Endothelial cell of umbilical vein (primary cell): ENCODE results near the gene TMIGD2. TPM values are rescaled to one million over a fixed set of nuclear protein-coding genes. Genes with fewer than 3 reads are reported as not detected.
"Not testable (repeated sequence)": the region's sequence is repeated elsewhere in the genome, so short reads cannot be mapped to it uniquely, and the experiment has no call there.

Source experiments
- BruUV-seq: library from RNA; stranded (reverse); fragments of 400-500 nt; replicated peaks from 2 replicates; lab custom pipeline; 2021; lab: Mats Ljungman, UMichigan
- CTCF ChIA-PET: fragments of 300-600, 350-600 bp; sonication (Branson Sonifier 250); formaldehyde crosslinking; loops from one replicate; lab custom pipeline; 2021; ENCODE audit warnings: antibody characterized with exemption, inconsistent platforms; lab: Charles Lee
- POLR2A ChIA-PET: fragments of 300-600, 350-600 bp; sonication (Branson Sonifier 250); formaldehyde crosslinking; loops from one replicate; lab custom pipeline; 2021; ENCODE audit warnings: antibody characterized with exemption, inconsistent platforms; lab: Charles Lee
- DNase-seq: peaks from one replicate; pipeline ENCODE4 v3.0.0-alpha.2; 2011; ENCODE audit warnings: low read depth, low spot score
- FAIRE-seq: peaks from 2 replicates; lab custom pipeline; 2011; peaks lifted over from hg19 to GRCh38; lab: Jason Lieb, UNC
- H2AFZ ChIP-seq: 2 replicates; pipeline ENCODE4 v1.6.0; 2012; ENCODE audit warnings: low read depth, low read length, control low read depth, inconsistent platforms
- H3K27ac ChIP-seq: 2 replicates; pipeline ENCODE4 v1.5.1; 2011; ENCODE audit warnings: low read depth, mild to moderate bottlenecking, control low read depth, low read length, moderate library complexity; ENCODE audit not compliant: insufficient read depth
- H3K27me3 ChIP-seq, 2 experiments: 2 replicates each; pipeline versions ENCODE4 v1.6.0 to v1.6.1; 2011; ENCODE audit warnings: low read length in 2 of 2, mixed read lengths in 1 of 2; ENCODE audit not compliant: control insufficient read depth in 2 of 2, insufficient read depth in 2 of 2
- H3K36me3 ChIP-seq, 2 experiments: 2 replicates in 1 of 2; 3 replicates in 1 of 2; pipeline ENCODE4 v1.5.1; 2011; ENCODE audit warnings: low read length in 2 of 2, mild to moderate bottlenecking in 1 of 2, moderate library complexity in 1 of 2; ENCODE audit not compliant: control insufficient read depth in 2 of 2, insufficient read depth in 2 of 2; ENCODE audit errors: extremely low read depth in 1 of 2
- H3K4me1 ChIP-seq: 3 replicates; pipeline ENCODE4 v1.5.1; 2011; ENCODE audit warnings: mild to moderate bottlenecking, low read length; ENCODE audit not compliant: control insufficient read depth, insufficient read depth; ENCODE audit errors: extremely low read depth
- H3K4me2 ChIP-seq: 2 replicates; pipeline ENCODE4 v1.6.1; 2011; ENCODE audit warnings: low read length, control low read depth, mixed read lengths; ENCODE audit not compliant: insufficient read depth
- H3K4me3 ChIP-seq, 3 experiments: fragments of 200-600 bp in 1 of 3; sonication (generic), shearing (Covaris generic) in 1 of 3; replicated peaks in 1 of 3; 2 replicates each; pipeline ENCODE4 v1.5.1; 2011 to 2016; ENCODE audit warnings: control low read depth in 3 of 3, low read length in 3 of 3, mild to moderate bottlenecking in 2 of 3, inconsistent platforms in 1 of 3, low read depth in 1 of 3, moderate library complexity in 1 of 3; ENCODE audit not compliant: insufficient read depth in 1 of 3
- H3K79me2 ChIP-seq: 2 replicates; pipeline ENCODE4 v1.6.0; 2012; ENCODE audit warnings: low read length, inconsistent platforms; ENCODE audit not compliant: control insufficient read depth, insufficient read depth
- H3K9ac ChIP-seq: replicated peaks from 2 replicates; pipeline ENCODE3; 2011; ENCODE audit warnings: low read length, control low read depth; ENCODE audit not compliant: insufficient read depth; ENCODE audit errors: extremely low read depth
- H3K9me1 ChIP-seq: replicated peaks from 3 replicates; pipeline ENCODE4 v1.6.0; 2011; ENCODE audit warnings: mild to moderate bottlenecking, low read length; ENCODE audit not compliant: control insufficient read depth, insufficient read depth; ENCODE audit errors: extremely low read depth
- H3K9me3 ChIP-seq: replicated peaks from 2 replicates; pipeline ENCODE4 v1.5.1; 2012; ENCODE audit warnings: low read length, inconsistent platforms; ENCODE audit not compliant: control insufficient read depth, insufficient read depth
- H4K20me1 ChIP-seq: replicated peaks from 2 replicates; pipeline ENCODE3; 2011; ENCODE audit warnings: mild to moderate bottlenecking, low read length; ENCODE audit not compliant: control insufficient read depth, insufficient read depth; ENCODE audit errors: extremely low read depth
- EZH2 ChIP-seq: IDR thresholded peaks from 2 replicates; pipeline ENCODE4 v1.6.1; 2012; ENCODE audit warnings: borderline replicate concordance, low read depth, mild to moderate bottlenecking, moderate library complexity, low read length, inconsistent platforms; ENCODE audit not compliant: severe bottlenecking
- FOS ChIP-seq: IDR thresholded peaks from 2 replicates; pipeline ENCODE4 v1.6.1; 2011; ENCODE audit warnings: mild to moderate bottlenecking, low read length, moderate library complexity, borderline replicate concordance; ENCODE audit not compliant: insufficient read depth
- MYC ChIP-seq: IDR thresholded peaks from one replicate; pipeline ENCODE4 v1.6.1; 2011; ENCODE audit warnings: mild to moderate bottlenecking, low read depth, low read length
- POLR2AphosphoS5 ChIP-seq: IDR thresholded peaks from 2 replicates; pipeline ENCODE4 v1.6.1; 2012; ENCODE audit warnings: low read depth, mild to moderate bottlenecking, control low read depth, low read length, moderate library complexity; ENCODE audit not compliant: insufficient read depth
- dilution Hi-C: fragments of 300-500 bp; cut with MboI; formaldehyde crosslinking; loops from one replicate; pipeline ENCODE4 v1.15.0; 2019; ENCODE audit warnings: low sequenced_read_pairs; ENCODE audit not compliant: extremely low pct_ligation_motif_present
- intact Hi-C: fragments of 100-400 bp; cut with micrococcal nuclease; formaldehyde crosslinking; loops from one replicate; pipeline ENCODE4 v1.10.0; 2022
- polyA plus RNA-seq, 4 experiments: library from polyadenylated mRNA; depleted of rRNA in 3 of 4; stranded (reverse) in 3 of 4; unstranded in 1 of 4; fragments of >200 nt; gene quantifications; 2 replicates each; pipeline versions ENCODE4 v1.2.1 to v1.2.3, GENCODE V29; 2011 to 2012; ENCODE audit warnings: missing spikeins in 1 of 4
- total RNA-seq: library from RNA; stranded (reverse); gene quantifications from 2 replicates; pipeline ENCODE4 v1.2.3, GENCODE V29; 2021
- TF ChIP-seq, protein P1 (sequence below), 2 donors: IDR thresholded peaks; 1 replicate in 1 of 2; 2 replicates in 1 of 2; pipeline ENCODE4 v1.5.1; 2011; ENCODE audit warnings: low read length in 2 of 2, mild to moderate bottlenecking in 2 of 2, moderate library complexity in 2 of 2, control low read depth in 1 of 2, inconsistent platforms in 1 of 2, low read depth in 1 of 2; ENCODE audit not compliant: insufficient read depth in 1 of 2; ENCODE audit errors: extremely low read depth in 1 of 2

The TMIGD2 gene
- total and polyA plus RNA-seq, 2 donors (not counting 3 experiments of a cell fraction or from before 2014, with no cell fraction given), result not detected

DNA sequence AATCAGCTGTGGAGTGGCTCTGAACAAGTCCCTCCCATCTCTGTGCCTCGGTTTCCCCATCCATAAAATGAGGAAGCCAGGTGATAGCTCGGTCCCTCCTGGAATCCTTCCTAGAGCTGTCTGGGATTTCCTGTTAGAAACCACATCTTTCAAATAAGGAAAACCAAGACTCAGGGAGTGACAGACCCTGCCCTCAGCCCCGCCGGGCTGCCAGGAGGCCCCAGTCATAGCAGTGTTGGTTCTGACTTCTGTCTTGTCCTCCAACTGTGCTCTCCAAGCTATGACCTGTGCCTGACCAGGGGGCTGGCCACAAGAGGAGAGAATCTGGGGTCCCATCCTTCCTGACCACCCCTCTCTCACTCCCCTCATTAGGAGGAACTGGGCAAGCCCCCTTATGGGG lies 24.2 kb downstream of the TMIGD2 start:
- Histone ChIP-seq H3K9me3 (no peaks in the 10 kb centered on the region), H3K79me2 (no peaks in the 10 kb centered on the region), H3K4me2 (no peak overlapping the region), H3K9ac (no peak overlapping the region), H3K4me3 (no peak overlapping the region), H4K20me1 (no peaks in the 10 kb centered on the region), H2AFZ (no peak overlapping the region), H3K27me3 (peaks cover 19 to 30% of the 10 kb centered on the region in 2 experiments), H3K4me1 (no peaks in the 10 kb centered on the region), H3K36me3 (no peaks in the 10 kb centered on the region), H3K9me1 (no peaks in the 10 kb centered on the region), H3K27ac (no peak overlapping the region)
- intact Hi-C loops, result no loop called here
- dilution Hi-C loops, result no loop called here
- FAIRE-seq, result no peak
- no TSS peak for BruUV-seq
- ChIA-PET CTCF (interaction anchor here (0.6 to 3.3 kb wide), 5 partner anchors 10 to 247 kb away, joined by 3 to 24 read pairs (median 4); partner anchors contain the start of gene MPND), POLR2A (no interaction called here)
- TF ChIP-seq MYC (no peak), EZH2 (peak; percentile 2), POLR2AphosphoS5 (no peak)
- TF ChIP-seq, protein P1, sequence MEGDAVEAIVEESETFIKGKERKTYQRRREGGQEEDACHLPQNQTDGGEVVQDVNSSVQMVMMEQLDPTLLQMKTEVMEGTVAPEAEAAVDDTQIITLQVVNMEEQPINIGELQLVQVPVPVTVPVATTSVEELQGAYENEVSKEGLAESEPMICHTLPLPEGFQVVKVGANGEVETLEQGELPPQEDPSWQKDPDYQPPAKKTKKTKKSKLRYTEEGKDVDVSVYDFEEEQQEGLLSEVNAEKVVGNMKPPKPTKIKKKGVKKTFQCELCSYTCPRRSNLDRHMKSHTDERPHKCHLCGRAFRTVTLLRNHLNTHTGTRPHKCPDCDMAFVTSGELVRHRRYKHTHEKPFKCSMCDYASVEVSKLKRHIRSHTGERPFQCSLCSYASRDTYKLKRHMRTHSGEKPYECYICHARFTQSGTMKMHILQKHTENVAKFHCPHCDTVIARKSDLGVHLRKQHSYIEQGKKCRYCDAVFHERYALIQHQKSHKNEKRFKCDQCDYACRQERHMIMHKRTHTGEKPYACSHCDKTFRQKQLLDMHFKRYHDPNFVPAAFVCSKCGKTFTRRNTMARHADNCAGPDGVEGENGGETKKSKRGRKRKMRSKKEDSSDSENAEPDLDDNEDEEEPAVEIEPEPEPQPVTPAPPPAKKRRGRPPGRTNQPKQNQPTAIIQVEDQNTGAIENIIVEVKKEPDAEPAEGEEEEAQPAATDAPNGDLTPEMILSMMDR (IDR thresholded peaks at IDR 0.05; ENCODE audit: extremely low read depth in 1 of 2, insufficient read depth in 1 of 2, low read depth in 1 of 2, low read length in 2 of 2), result no peak
- DNase-seq, result no peak

DNA sequence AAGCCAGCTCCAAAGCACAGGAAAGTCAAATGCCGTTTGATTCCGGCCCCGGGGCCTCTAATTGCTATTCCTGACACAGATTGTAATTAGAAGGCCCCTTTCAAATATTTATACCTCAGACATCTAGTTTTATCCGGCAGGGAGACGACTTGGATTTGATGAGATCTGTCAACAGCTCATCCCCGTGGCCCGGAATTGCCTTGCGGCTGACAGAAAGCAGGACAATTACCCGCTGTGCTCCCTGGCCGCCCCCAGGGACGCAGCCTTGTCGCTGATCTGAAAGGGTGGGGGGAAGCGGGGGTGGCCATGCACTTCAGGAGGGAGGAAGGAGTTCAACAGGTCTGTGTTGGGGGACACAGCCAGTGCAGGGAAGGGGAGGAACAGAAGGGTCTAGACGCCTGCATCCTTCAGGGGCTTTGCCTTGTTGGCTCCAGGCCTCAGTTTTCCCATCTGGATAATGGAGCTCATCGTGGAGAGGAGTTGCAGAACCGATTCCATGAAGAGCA lies 24.9 kb downstream of the TMIGD2 start:
- no peaks in the 10 kb centered on the region for H4K20me1 ChIP-seq
- no peaks in the 10 kb centered on the region for H3K9me3 ChIP-seq
- no peak for TF ChIP-seq POLR2AphosphoS5
- no peak for TF ChIP-seq EZH2
- no peak for TF ChIP-seq FOS
- no peaks in the 10 kb centered on the region for H3K79me2 ChIP-seq
- dilution Hi-C loops (no loop called here), intact Hi-C loops (no loop called here)
- no peak overlapping the region for H3K4me2 ChIP-seq
- H2AFZ ChIP-seq, result no peak overlapping the region
- ChIA-PET CTCF (interaction anchor here (1.1 to 3.3 kb wide), 6 partner anchors 10 to 248 kb away, joined by 3 to 24 read pairs (median 6); partner anchors contain the start of gene SH3GL1), POLR2A (no interaction called here)
- DNase-seq (no peak), FAIRE-seq (no peak)
- no peak overlapping the region for H3K27ac ChIP-seq
- no peak overlapping the region for H3K9ac ChIP-seq
- no peak overlapping the region for H3K4me3 ChIP-seq
- BruUV-seq, result no TSS peak
- H3K36me3 ChIP-seq, result no peaks in the 10 kb centered on the region
- peaks cover 19 to 30% of the 10 kb centered on the region in 2 experiments for H3K27me3 ChIP-seq
- no peaks in the 10 kb centered on the region for H3K9me1 ChIP-seq
- no peaks in the 10 kb centered on the region for H3K4me1 ChIP-seq

DNA sequence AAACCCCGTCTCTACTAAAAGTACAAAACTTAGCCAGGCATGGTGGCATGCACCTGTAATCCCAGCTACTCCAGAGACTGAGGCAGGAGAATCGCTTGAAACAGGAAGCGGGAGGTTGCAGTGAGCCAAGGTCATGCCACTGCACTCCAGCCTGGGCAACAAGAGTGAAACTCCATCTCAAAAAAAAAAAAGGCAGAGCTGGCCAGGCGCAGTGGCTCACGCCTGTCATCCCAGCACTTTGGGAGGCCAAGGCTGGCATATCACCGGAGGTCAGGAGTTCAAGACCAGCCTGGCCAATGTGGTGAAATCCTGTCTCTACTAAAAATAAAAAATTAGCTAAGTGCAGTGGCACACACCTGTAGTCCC lies 27.9 kb downstream of the TMIGD2 start:
- H3K4me1 ChIP-seq, H3K4me3 ChIP-seq, dilution Hi-C loops, FAIRE-seq, H4K20me1 ChIP-seq, H2AFZ ChIP-seq, H3K9me3 ChIP-seq, H3K4me2 ChIP-seq, DNase-seq, H3K9me1 ChIP-seq, H3K36me3 ChIP-seq, H3K79me2 ChIP-seq, intact Hi-C loops, BruUV-seq, H3K9ac ChIP-seq, H3K27ac ChIP-seq, POLR2A ChIA-PET: not testable (repeated sequence)
- CTCF ChIA-PET, result interaction anchor here (1.2 kb wide), 1 partner anchor 64 kb away, joined by 3 read pairs; no protein-coding TSS in a partner anchor
- peaks cover 8 to 16% of the 10 kb centered on the region in 2 experiments for H3K27me3 ChIP-seq
